Kidney epithelial cell (primary cell): ENCODE measurements around the gene FAR1. TPM values are rescaled to one million over a fixed set of nuclear protein-coding genes. Genes with fewer than 3 reads are reported as not detected.
"Not testable (repeated sequence)": the region's sequence is repeated elsewhere in the genome, so short reads cannot be mapped to it uniquely, and the experiment has no call there.

ENCODE experiments used
- DNase-seq: peaks from one replicate; pipeline ENCODE4 v3.0.0-alpha.2; 2010; ENCODE audit warnings: low read depth
- H3K27me3 ChIP-seq: 2 replicates; pipeline ENCODE4 v1.6.0; 2011; ENCODE audit warnings: low read length; ENCODE audit not compliant: control insufficient read depth, insufficient read depth
- H3K36me3 ChIP-seq: 2 replicates; pipeline ENCODE4 v1.5.1; 2011; ENCODE audit warnings: low read length; ENCODE audit not compliant: control insufficient read depth, insufficient read depth
- H3K4me3 ChIP-seq: 2 replicates; pipeline ENCODE4 v1.5.1; 2011; ENCODE audit warnings: low read depth, mild to moderate bottlenecking, control low read depth, low read length
- CTCF ChIP-seq: IDR thresholded peaks from 2 replicates; pipeline ENCODE4 v1.5.1; 2011; ENCODE audit warnings: mild to moderate bottlenecking, moderate library complexity, low read length, control low read depth, inconsistent platforms; ENCODE audit not compliant: insufficient read depth, poor library complexity, severe bottlenecking
- total RNA-seq: library from RNA; depleted of rRNA; stranded (reverse); fragments of >200 nt; gene quantifications from 2 replicates; pipeline ENCODE4 v1.2.3, GENCODE V29; 2015

The FAR1 gene
- total RNA-seq, 1 donor from 2014 or later, result 35.1 TPM

- no peaks in the 10 kb centered on the region for H3K36me3 ChIP-seq
- no peak overlapping the region for H3K4me3 ChIP-seq
- TF ChIP-seq CTCF, result no peak
- no peaks in the 10 kb centered on the region for H3K27me3 ChIP-seq
- DNase-seq, result no peak
These were observed 31.1 kb upstream of the FAR1 start for GRCh38 chr11:13637125-13638069.

GRCh38 chr11:13638422-13638821 is 30.0 kb upstream of the FAR1 start:
- no peak for DNase-seq
- Histone ChIP-seq H3K36me3 (no peaks in the 10 kb centered on the region), H3K27me3 (no peaks in the 10 kb centered on the region), H3K4me3 (no peak overlapping the region)
- no peak for TF ChIP-seq CTCF

- DNase-seq, result no peak
These were observed 23.3 kb upstream of the FAR1 start for GRCh38 chr11:13644997-13645687.

GRCh38 chr11:13647391-13647790 is 21.1 kb upstream of the FAR1 start:
- no peak for DNase-seq
- H3K36me3 ChIP-seq, result no peaks in the 10 kb centered on the region
- no peaks in the 10 kb centered on the region for H3K27me3 ChIP-seq
- H3K4me3 ChIP-seq, result no peak overlapping the region
- no peak for TF ChIP-seq CTCF

More at GRCh38 chr11:13644997-13645687, 23.3 kb upstream of the FAR1 start:
- Histone ChIP-seq H3K4me3 (no peak overlapping the region), H3K36me3 (no peaks in the 10 kb centered on the region), H3K27me3 (no peaks in the 10 kb centered on the region)
- TF ChIP-seq CTCF, result no peak

GRCh38 chr11:13649619-13650018 is 18.8 kb upstream of the FAR1 start:
- Histone ChIP-seq H3K4me3 (no peak overlapping the region), H3K36me3 (no peaks in the 10 kb centered on the region), H3K27me3 (no peaks in the 10 kb centered on the region)
- no peak for DNase-seq
- no peak for TF ChIP-seq CTCF

- H3K4me3 ChIP-seq, DNase-seq, H3K27me3 ChIP-seq, H3K36me3 ChIP-seq: not testable (repeated sequence)
These were observed 17.0 kb upstream of the FAR1 start for GRCh38 chr11:13651515-13651914.
